GM20000 (cell line): ENCODE results near the gene RAB26.
A peak's percentile ranks its signal among the peaks of the same experiment; 100 is the strongest.

Experiments
- DNase-seq: peaks from one replicate; pipeline ENCODE4 v3.0.0; 2012; ENCODE audit warnings: low spot score
- TF ChIP-seq, protein P1 (sequence below): IDR thresholded peaks from 2 replicates; pipeline ENCODE4 v1.5.1; 2012; ENCODE audit warnings: mild to moderate bottlenecking, control low read depth; ENCODE audit errors: extremely low read depth, missing control alignments

Gene RAB26

GRCh38 chr16:2178321-2179106, 30.1 kb downstream of the RAB26 start:
- TF ChIP-seq, protein P1, sequence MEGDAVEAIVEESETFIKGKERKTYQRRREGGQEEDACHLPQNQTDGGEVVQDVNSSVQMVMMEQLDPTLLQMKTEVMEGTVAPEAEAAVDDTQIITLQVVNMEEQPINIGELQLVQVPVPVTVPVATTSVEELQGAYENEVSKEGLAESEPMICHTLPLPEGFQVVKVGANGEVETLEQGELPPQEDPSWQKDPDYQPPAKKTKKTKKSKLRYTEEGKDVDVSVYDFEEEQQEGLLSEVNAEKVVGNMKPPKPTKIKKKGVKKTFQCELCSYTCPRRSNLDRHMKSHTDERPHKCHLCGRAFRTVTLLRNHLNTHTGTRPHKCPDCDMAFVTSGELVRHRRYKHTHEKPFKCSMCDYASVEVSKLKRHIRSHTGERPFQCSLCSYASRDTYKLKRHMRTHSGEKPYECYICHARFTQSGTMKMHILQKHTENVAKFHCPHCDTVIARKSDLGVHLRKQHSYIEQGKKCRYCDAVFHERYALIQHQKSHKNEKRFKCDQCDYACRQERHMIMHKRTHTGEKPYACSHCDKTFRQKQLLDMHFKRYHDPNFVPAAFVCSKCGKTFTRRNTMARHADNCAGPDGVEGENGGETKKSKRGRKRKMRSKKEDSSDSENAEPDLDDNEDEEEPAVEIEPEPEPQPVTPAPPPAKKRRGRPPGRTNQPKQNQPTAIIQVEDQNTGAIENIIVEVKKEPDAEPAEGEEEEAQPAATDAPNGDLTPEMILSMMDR, result no peak
- DNase-seq, result peak; percentile 69

DNA sequence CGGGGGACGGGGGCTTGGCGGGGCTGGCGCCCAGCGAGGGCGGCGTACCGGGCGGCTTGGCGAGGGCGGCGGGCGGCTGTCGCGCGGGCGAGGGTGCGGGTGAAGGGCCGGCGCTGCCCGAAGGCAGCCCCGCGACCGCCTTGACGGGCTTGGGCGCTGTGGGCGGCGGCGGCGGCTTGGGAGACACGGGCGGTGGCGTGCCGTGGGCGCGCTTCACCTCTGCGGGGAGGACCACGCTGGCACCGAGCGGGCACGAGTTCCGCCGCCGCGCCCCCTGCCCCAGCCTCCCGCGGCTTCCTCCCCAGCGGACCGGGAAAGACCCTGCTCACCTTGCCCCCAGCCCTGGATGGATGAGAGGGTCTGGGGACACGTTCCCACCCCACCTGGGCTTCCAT, 30.7 kb downstream of the RAB26 start:
- TF ChIP-seq, protein P1, result no peak
- no peak for DNase-seq

- TF ChIP-seq, protein P1, result no peak
These were observed 31.2 kb downstream of the RAB26 start for GRCh38 chr16:2179576-2179975.

DNA sequence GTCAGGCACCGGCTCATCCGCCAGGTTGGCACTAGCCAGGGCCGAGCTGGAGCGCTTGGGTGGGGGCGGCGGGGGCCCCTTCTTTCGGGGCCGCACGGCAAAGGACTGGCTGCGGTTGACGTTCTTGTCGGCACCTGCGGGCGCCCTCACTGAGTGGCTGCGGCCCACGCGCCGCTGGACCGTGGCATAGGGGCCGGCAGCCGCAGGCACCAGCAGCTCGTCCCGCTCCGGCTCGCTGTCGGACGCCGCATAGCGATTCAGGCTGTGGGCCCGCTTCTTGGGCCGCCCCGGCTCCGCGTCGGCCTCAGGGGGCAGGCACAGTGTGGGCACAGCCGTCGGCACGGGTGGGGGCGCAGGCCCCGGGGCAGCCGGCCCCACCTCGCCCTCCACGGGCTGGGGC, 32.0 kb downstream of the RAB26 start:
- no peak for DNase-seq
- TF ChIP-seq, protein P1, result no peak

More at GRCh38 chr16:2179576-2179975, 31.2 kb downstream of the RAB26 start:
- no peak for DNase-seq

DNA sequence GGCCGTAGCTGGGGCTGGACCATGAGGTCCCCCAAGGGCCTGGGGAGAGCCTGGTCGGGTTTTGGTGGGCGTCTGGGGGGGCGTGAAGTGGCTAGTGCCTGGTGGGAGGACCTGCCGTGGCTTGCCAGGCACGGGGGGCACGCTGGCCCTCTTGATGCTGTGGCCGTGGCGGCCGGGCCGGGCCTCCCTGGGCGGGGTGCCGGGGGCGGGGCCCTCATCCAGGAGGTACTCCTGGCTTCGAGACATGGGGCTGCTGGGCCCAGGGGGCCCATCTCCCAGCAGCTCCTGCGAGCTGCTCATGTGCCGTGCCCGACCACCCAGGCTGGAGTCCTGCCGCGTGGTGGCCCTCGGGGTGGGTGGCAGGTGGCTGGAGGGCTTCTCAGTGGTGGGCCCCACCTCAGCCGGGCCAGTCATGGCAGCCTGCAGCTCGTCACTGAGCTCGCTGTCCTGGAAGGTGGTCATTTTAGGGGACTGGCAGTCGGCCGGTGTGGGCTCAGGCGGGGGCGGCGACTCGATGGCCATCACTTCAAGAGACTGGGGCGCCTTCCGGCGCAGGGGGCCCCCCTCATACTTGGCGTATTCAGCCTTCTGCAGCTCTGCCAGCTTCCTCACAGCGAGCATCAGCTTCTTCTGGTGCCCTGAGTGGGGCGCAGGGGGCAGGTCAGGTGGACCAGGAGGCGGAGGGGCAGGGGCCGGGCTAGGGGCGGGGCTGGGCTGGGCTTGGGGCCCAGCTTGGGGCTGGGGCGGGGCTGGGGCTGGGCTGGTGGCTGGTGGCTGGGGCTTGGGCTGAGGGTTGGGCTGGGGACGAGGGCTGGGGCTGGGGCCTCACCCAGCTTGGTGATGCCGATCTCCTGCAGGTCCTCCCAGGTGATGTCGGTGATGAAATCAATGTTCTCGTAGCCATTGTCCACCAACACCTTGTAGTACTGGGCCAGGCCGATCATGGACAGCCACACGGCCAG, 32.8 kb downstream of the RAB26 start:
- TF ChIP-seq, protein P1, result no peak
- no peak for DNase-seq

DNA sequence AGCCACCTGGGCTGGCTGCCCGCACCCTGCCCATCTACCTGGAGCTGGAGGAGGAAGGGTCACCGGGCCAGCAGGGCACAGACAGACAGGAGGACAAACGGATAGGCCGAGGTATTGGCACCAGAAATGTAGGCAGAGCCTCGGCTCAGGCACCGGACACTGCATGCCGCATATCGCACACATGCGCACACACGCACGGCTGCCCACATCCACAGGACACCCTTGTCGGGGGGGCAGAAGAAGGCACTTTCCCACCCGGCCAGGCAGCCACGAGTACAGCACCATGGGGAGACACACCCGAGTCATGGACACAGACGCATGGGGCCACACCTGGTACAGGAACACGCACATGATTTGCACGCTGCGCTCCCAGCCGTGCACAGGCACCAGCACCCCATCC, 33.5 kb downstream of the RAB26 start:
- TF ChIP-seq, protein P1, result no peak
- no peak for DNase-seq

DNA sequence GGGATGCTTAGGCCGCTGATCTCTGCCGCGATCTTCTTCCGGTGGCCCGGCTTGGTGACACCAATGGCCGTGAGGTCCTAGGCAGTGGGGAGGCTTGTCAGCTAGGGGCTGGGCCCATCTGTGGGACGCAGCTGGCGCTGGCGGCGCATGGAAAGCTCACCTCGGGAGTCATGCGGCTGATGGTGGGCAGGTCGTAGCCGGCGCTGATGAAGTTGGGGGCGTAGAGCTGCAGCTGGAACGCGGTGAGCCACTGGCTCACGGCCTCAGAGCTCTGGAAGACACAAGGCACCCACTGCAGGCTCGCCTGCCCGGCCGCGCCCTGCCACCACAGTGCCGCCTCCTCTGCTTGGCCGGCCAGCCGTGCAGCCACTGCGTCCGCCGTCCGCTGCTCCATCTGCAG, 35.2 kb downstream of the RAB26 start:
- TF ChIP-seq, protein P1, result no peak
- DNase-seq, result no peak
